ENCODE data around the gene DGKA. TPM values are rescaled to one million over a fixed set of nuclear protein-coding genes. Genes with fewer than 3 reads are reported as not detected.

DGKA gene
- total RNA-seq, 2 experiments from 2014 or later, result 341 to 385 TPM

DNA sequence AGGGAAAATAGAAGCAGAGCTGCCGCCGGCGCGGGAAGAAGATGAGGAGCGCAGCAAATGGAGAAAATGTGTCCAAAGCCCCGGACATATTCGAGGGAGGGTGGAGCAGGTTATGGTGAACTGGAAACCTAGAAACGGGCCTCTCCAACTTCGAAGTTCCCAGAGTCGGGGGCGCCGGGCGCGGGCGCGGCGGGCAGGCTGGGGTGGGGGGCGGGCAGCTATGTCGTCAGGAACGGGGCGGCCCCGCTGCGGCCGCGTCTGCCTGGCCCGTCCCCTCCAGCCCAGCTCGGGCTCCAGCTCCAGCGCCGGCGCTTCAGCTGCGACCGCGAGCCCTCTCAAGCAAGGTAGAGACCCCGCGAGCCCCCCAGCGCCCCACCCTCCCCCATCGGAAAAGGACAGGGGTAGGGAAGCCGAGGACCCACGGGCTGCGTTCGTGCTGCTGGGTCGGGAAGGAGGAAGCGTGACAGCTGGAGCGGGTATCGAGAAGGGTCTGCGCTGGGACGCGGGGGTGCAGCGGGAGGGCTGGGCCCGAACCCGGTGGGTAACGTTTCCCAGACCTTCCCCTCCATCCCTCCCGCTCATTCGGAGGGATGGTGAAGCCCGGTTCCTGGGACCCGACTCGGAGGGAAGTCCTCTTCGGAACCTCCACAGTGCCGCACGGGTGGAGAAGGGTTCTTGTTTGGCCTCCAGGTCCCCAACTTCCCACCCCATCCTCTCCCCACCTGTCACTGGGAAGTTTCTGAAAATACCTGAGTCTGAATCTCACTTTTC, 1.0 kb downstream of the DGKA start:
- intact Hi-C loops (cut with DNase I, micrococcal nuclease), result loop anchor here (1.0 to 10.0 kb wide), 5 partner anchors 8 to 1153 kb away; partner anchors contain the start of genes NAB2 (in 1 of the 2), RPS26 (in 1 of the 2) and SPRYD4 (in 1 of the 2)
- peaks cover 59% of the 10 kb centered on the region for H3K36me3 Mint-ChIP-seq (ENCODE audit: low read depth)
- ChIA-PET CTCF (interaction anchor here (1.0 to 5.3 kb wide), 4 partner anchors 8 to 193 kb away, joined by 4 to 43 read pairs (median 6); partner anchors contain the start of genes ORMDL2 and SARNP), POLR2A (interaction anchor here (0.7 kb wide), 1 partner anchor 17 kb away, joined by 3 read pairs; no protein-coding TSS in a partner anchor)
- DNase-seq, result peak; percentile 54
- no peak for ATAC-seq
- H3K4me1 Mint-ChIP-seq, result peaks cover 59% of the 10 kb centered on the region
- peak overlapping the region; percentile 99 for H3K27ac Mint-ChIP-seq
- H3K4me3 Mint-ChIP-seq, result peak overlapping the region; percentile 100
- H3K27me3 Mint-ChIP-seq, result no peaks in the 10 kb centered on the region
- no peaks in the 10 kb centered on the region for H3K9me3 Mint-ChIP-seq (ENCODE audit: low read depth)

DNA sequence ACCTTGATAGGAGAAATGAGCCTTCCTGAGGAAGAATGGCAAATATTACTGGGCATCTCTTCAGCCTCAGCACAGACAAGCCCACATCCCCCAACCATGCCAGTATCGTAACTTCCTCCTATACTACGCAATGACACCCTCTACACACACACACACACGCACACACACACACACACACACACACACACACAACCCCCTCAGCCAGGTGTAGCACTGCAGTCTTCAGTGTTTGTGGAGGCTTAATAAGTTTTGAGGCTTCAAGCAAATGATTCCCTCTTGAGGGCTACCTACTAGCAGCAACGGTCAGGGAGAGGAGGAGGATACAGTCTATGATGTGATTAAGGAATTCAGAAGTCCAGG, 1.6 kb downstream of the DGKA start:
- CTCF ChIA-PET, result interaction anchor here (1.2 to 5.3 kb wide), 4 partner anchors 10 to 203 kb away, joined by 4 to 43 read pairs (median 6); partner anchors contain the start of gene CD63
- peaks cover 59% of the 10 kb centered on the region for H3K36me3 Mint-ChIP-seq (ENCODE audit: low read depth)
- DNase-seq (peak; percentile 62), ATAC-seq (no peak)
- H3K4me3 Mint-ChIP-seq, result peak overlapping the region; percentile 100
- peak overlapping the region; percentile 99 for H3K27ac Mint-ChIP-seq
- H3K9me3 Mint-ChIP-seq (ENCODE audit: low read depth), result no peaks in the 10 kb centered on the region
- H3K27me3 Mint-ChIP-seq, result no peaks in the 10 kb centered on the region
- peaks cover 65% of the 10 kb centered on the region for H3K4me1 Mint-ChIP-seq
- POLR2A ChIA-PET, result interaction anchor here (0.6 to 0.8 kb wide), 2 partner anchors 243 to 383 kb away, joined by 3 to 6 read pairs; no protein-coding TSS in a partner anchor
- intact Hi-C loops (cut with DNase I, micrococcal nuclease), result loop anchor here in 1 of 2 experiments (1.0 to 10.0 kb wide), 2 partner anchors 8 to 1152 kb away; partner anchors contain the start of gene NAB2

DNA sequence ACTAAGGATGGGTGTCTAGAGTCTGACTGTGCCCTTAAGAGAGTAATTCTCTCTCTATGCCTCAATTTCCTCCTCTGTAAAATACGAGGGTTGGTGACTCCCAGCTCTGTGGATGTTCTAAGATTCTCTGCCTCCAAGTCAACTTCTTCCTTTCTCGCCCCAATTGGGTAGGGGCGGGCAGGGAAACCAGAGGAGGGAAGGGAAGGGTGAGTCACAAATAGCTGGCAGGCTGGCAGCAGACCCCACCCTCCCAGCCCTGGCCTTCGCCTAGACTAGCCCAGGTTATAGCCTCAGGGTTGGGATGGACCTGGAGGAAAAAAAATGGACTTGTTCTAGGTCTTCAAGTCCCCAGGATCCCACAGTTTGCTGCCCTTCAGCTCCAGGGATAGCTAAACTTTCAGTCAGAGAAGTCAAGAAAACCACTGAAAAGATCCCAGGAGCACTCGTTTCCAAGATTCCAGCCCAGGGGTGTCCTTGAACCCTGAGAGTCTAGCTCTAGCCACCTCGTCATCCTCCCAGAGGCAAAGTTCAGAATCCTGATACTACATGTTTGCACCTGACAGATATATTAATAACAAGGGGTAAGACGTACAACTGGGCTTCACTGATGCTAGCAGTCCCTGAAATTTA, 2.3 kb downstream of the DGKA start:
- Mint-ChIP-seq H3K9me3 (ENCODE audit: low read depth) (no peaks in the 10 kb centered on the region), H3K4me1 (peaks cover 72% of the 10 kb centered on the region), H3K4me3 (peak overlapping the region; percentile 100), H3K27me3 (no peaks in the 10 kb centered on the region), H3K27ac (peak overlapping the region; percentile 99), H3K36me3 (ENCODE audit: low read depth) (peaks cover 61% of the 10 kb centered on the region)
- ChIA-PET POLR2A (interaction anchor here (0.5 to 1.5 kb wide), 4 partner anchors 15 to 382 kb away, joined by 3 to 6 read pairs (median 4); partner anchors contain the start of gene RAB5B), CTCF (interaction anchor here (0.6 to 5.3 kb wide), 9 partner anchors 8 to 209 kb away, joined by 3 to 43 read pairs (median 4); partner anchors contain the start of genes CD63, DNAJC14 and RAB5B)
- ATAC-seq (no peak), DNase-seq (peak; percentile 43)
- intact Hi-C loops (cut with DNase I, micrococcal nuclease), result loop anchor here in 1 of 2 experiments (10.0 kb wide), 1 partner anchor 1152 kb away; the partner anchor contains the start of gene NAB2

GRCh38 chr12:55933799-55934742, 3.1 kb downstream of the DGKA start:
- Mint-ChIP-seq H3K9me3 (ENCODE audit: low read depth) (no peaks in the 10 kb centered on the region), H3K36me3 (ENCODE audit: low read depth) (peaks cover 65% of the 10 kb centered on the region), H3K4me1 (peaks cover 79% of the 10 kb centered on the region), H3K4me3 (peak overlapping the region; percentile 100), H3K27ac (peak overlapping the region; percentile 86), H3K27me3 (no peaks in the 10 kb centered on the region)
- CTCF ChIA-PET, result interaction anchor here (0.8 to 5.3 kb wide), 14 partner anchors 8 to 224 kb away, joined by 3 to 43 read pairs (median 4); partner anchors contain the start of genes CD63, DNAJC14, MYL6 and ORMDL2
- POLR2A ChIA-PET, result interaction anchor here (0.5 to 1.5 kb wide), 5 partner anchors 16 to 952 kb away, joined by 3 to 6 read pairs (median 3); partner anchors contain the start of genes DNAJC14 and RAB5B
- ATAC-seq (no peak), DNase-seq (no peak)
- intact Hi-C loops (cut with DNase I, micrococcal nuclease), result loop anchor here in 1 of 2 experiments (10.0 kb wide), 1 partner anchor 1151 kb away; the partner anchor contains the start of gene NAB2

GRCh38 chr12:55934773-55935172, 3.8 kb downstream of the DGKA start:
- intact Hi-C loops (cut with DNase I, micrococcal nuclease), result loop anchor here in 1 of 2 experiments (10.0 kb wide), 1 partner anchor 1150 kb away; the partner anchor contains the start of gene NAB2
- peak overlapping the region; percentile 100 for H3K4me3 Mint-ChIP-seq
- ATAC-seq (no peak), DNase-seq (no peak)
- CTCF ChIA-PET, result interaction anchor here (1.0 to 5.3 kb wide), 11 partner anchors 9 to 224 kb away, joined by 3 to 43 read pairs (median 5); partner anchors contain the start of genes DNAJC14, MYL6, ORMDL2 and PYM1
- peaks cover 71% of the 10 kb centered on the region for H3K36me3 Mint-ChIP-seq (ENCODE audit: low read depth)
- H3K4me1 Mint-ChIP-seq, result peaks cover 80% of the 10 kb centered on the region
- POLR2A ChIA-PET, result interaction anchor here (0.6 to 1.6 kb wide), 4 partner anchors 42 to 110 kb away, joined by 3 to 6 read pairs (median 4); partner anchors contain the start of gene DNAJC14
- no peaks in the 10 kb centered on the region for H3K27me3 Mint-ChIP-seq
- peak overlapping the region; percentile 86 for H3K27ac Mint-ChIP-seq
- H3K9me3 Mint-ChIP-seq (ENCODE audit: low read depth), result no peaks in the 10 kb centered on the region

DNA sequence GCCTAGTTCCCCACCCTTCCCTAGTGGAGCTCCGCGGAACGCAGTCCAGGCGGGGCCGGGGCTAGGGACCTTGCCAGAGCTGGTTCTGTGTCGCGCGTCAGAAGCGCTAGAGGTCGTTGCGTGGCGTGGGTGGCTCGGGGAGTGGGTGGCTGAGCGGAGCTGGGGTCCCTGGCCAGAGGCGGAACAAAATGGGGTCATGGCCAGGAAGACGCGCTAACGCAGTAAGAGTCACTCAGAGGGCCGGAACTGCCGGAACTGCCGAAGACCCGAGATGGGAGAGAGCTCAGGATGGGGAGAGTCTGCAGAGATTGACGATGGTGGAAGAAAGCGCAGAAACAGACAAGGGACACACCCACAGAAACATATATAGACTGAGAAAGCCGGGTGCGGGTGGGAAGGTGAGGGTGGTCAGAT, 4.8 kb downstream of the DGKA start:
- ChIA-PET POLR2A (interaction anchor here (0.6 to 1.6 kb wide), 3 partner anchors 29 to 111 kb away, joined by 3 to 5 read pairs (median 3); no protein-coding TSS in a partner anchor), CTCF (interaction anchor here (0.6 to 5.3 kb wide), 18 partner anchors 9 to 1290 kb away, joined by 3 to 43 read pairs (median 4); partner anchors contain the start of genes ORMDL2, PYM1 and SARNP)
- H3K27me3 Mint-ChIP-seq, result no peaks in the 10 kb centered on the region
- intact Hi-C loops (cut with DNase I, micrococcal nuclease), result loop anchor here in 1 of 2 experiments (10.0 kb wide), 1 partner anchor 1149 kb away; the partner anchor contains the start of gene NAB2
- H3K36me3 Mint-ChIP-seq (ENCODE audit: low read depth), result peaks cover 81% of the 10 kb centered on the region
- H3K9me3 Mint-ChIP-seq (ENCODE audit: low read depth), result no peaks in the 10 kb centered on the region
- peak overlapping the region; percentile 86 for H3K27ac Mint-ChIP-seq
- ATAC-seq, result peak; percentile 10
- peaks cover 80% of the 10 kb centered on the region for H3K4me1 Mint-ChIP-seq
- peak; percentile 64 for DNase-seq
- peak overlapping the region; percentile 100 for H3K4me3 Mint-ChIP-seq

- CTCF ChIA-PET, result interaction anchor here (1.9 to 5.8 kb wide), 4 partner anchors 11 to 199 kb away, joined by 9 to 69 read pairs (median 24); partner anchors contain the start of gene PYM1
- H3K4me3 Mint-ChIP-seq, result no peak overlapping the region
Measured at GRCh38 chr12:55937981-55938380, 7.0 kb downstream of the DGKA start.

GRCh38 chr12:55938826-55939501, 8.0 kb downstream of the DGKA start:
- POLR2A ChIA-PET, result interaction anchor here (1.0 to 1.4 kb wide), 2 partner anchors 35 to 196 kb away, joined by 3 read pairs; partner anchors contain the start of gene RAB5B
- Mint-ChIP-seq H3K9me3 (ENCODE audit: low read depth) (no peaks in the 10 kb centered on the region), H3K4me1 (peaks cover 80% of the 10 kb centered on the region)

More at GRCh38 chr12:55937981-55938380, 7.0 kb downstream of the DGKA start:
- H3K27ac Mint-ChIP-seq, result peak overlapping the region; percentile 1
- no peaks in the 10 kb centered on the region for H3K9me3 Mint-ChIP-seq (ENCODE audit: low read depth)
- H3K27me3 Mint-ChIP-seq, result no peaks in the 10 kb centered on the region
- peaks cover 86% of the 10 kb centered on the region for H3K36me3 Mint-ChIP-seq (ENCODE audit: low read depth)
- H3K4me1 Mint-ChIP-seq, result peaks cover 88% of the 10 kb centered on the region
- no peak for ATAC-seq
- intact Hi-C loops (cut with DNase I, micrococcal nuclease), result loop anchor here (2.0 to 10.0 kb wide), 2 partner anchors 199 to 1147 kb away; partner anchors contain the start of gene NAB2 (in 1 of the 2)
- POLR2A ChIA-PET, result interaction anchor here (1.0 kb wide), 1 partner anchor 36 kb away, joined by 3 read pairs; the partner anchor contains the start of gene RAB5B
- no peak for DNase-seq

More at GRCh38 chr12:55938826-55939501, 8.0 kb downstream of the DGKA start:
- CTCF ChIA-PET, result interaction anchor here (0.6 to 5.8 kb wide), 32 partner anchors 8 to 697 kb away, joined by 3 to 69 read pairs (median 3); partner anchors contain the start of genes BLOC1S1, DGKA, ORMDL2 and PYM1
- DNase-seq (peak; percentile 71), ATAC-seq (peak; percentile 62)
- Mint-ChIP-seq H3K27me3 (no peaks in the 10 kb centered on the region), H3K36me3 (ENCODE audit: low read depth) (peaks cover 85% of the 10 kb centered on the region), H3K27ac (peak overlapping the region; percentile 88), H3K4me3 (no peak overlapping the region)
- intact Hi-C loops (cut with DNase I, micrococcal nuclease), result loop anchor here (2.0 to 10.0 kb wide), 2 partner anchors 200 to 1146 kb away; partner anchors contain the start of gene NAB2 (in 1 of the 2)
